GM19240 (cell line): Measurements from ENCODE around the gene RNF113A.
"Not testable (repeated sequence)": the region's sequence is repeated elsewhere in the genome, so short reads cannot be mapped to it uniquely, and the experiment has no call there.

Experiments
- DNase-seq: peaks from one replicate; pipeline ENCODE4 v3.0.0; 2011; ENCODE audit warnings: low spot score; ENCODE audit not compliant: insufficient read length

The RNF113A gene

GRCh38 chrX:119871599-119872395 lies at the start of gene RNF113A, which contains the start of gene NDUFA1:
RNF113A (minus strand) TSS chrX:119871733; CDS start chrX:119871613, 120 bp downstream.
NDUFA1 (plus strand) TSS chrX:119871832; CDS start chrX:119871912, 80 bp downstream.
- DNase-seq: peak; percentile 53

- DNase-seq: no peak
Observed at GRCh38 chrX:119919835-119920585, 48.5 kb upstream of the RNF113A start.

- no peak for DNase-seq
Observed at GRCh38 chrX:119917877-119918276, 46.3 kb upstream of the RNF113A start.

GRCh38 chrX:119916310-119916709 lies 44.8 kb upstream of the RNF113A start:
- no peak for DNase-seq

- DNase-seq: no peak
Observed at GRCh38 chrX:119900976-119901375, 29.4 kb upstream of the RNF113A start.

- DNase-seq: no peak
Observed at GRCh38 chrX:119899125-119899524, 27.6 kb upstream of the RNF113A start.

GRCh38 chrX:119895843-119896326 lies 24.4 kb upstream of the RNF113A start, which contains the start of gene AKAP14:
AKAP14 (plus strand) TSS chrX:119895893; CDS start chrX:119903224, 7,331 bp downstream.
- DNase-seq: no peak

GRCh38 chrX:119891961-119892692 lies 20.6 kb upstream of the RNF113A start:
- not testable (repeated sequence) for DNase-seq

GRCh38 chrX:119890626-119891025 lies 19.1 kb upstream of the RNF113A start:
- DNase-seq: not testable (repeated sequence)

GRCh38 chrX:119887721-119888425 lies 16.3 kb upstream of the RNF113A start:
- DNase-seq: no peak

GRCh38 chrX:119885554-119886428 lies 14.3 kb upstream of the RNF113A start:
- no peak for DNase-seq

- DNase-seq: no peak
Observed at GRCh38 chrX:119880552-119881437, 9.3 kb upstream of the RNF113A start.

GRCh38 chrX:119880076-119880475 lies 8.5 kb upstream of the RNF113A start:
- DNase-seq: no peak

GRCh38 chrX:119878740-119879139 lies 7.2 kb upstream of the RNF113A start:
- no peak for DNase-seq

- DNase-seq: no peak
Observed at GRCh38 chrX:119871245-119871598, 311 bp downstream of the RNF113A start.

- DNase-seq: no peak
Observed at GRCh38 chrX:119870626-119871131, 854 bp downstream of the RNF113A start.

- no peak for DNase-seq
Observed at GRCh38 chrX:119853444-119853843, 18.1 kb downstream of the RNF113A start.
